ENCODE measurements around the gene RPL29.

The RPL29 gene

DNA sequence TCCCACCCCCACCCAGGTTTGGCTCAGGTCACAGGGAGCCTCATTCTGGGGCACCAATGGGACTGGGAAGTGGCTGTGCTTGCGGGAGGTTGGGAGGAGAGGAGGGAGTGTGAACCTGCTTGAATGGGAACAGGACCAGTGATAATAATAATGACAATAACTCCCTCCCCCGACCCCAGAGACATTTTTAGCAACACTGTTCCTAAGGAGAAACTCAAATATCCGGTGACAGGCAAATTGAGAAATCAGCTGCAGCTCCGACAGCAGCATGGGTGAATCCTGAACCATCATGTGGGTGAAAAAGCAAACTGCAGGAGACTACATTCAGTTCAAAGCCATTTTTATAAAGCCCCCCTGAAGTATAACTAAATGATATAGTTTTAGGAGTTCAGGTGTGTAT is 11.6 kb upstream of the RPL29 start:
- in situ Hi-C loops (cut with HindIII; ENCODE audit: low sequenced_read_pairs) = no loop called here

DNA sequence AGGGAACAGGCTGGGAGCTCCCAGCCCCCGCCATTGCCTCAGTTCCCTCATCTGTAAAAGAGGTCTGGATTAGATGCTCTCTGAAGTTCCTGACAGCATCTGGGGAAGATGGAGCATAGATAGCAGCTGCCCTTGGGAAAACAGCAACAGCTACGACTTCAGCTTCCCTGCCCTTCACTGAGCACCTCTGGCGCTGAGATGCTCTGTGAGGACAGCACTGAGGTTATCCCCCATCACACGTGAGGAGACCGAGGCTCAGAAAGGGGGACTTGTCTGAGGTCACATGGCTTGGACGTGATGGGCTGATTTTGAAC is 11.1 kb upstream of the RPL29 start:
- in situ Hi-C loops (cut with HindIII; ENCODE audit: low sequenced_read_pairs) = no loop called here

DNA sequence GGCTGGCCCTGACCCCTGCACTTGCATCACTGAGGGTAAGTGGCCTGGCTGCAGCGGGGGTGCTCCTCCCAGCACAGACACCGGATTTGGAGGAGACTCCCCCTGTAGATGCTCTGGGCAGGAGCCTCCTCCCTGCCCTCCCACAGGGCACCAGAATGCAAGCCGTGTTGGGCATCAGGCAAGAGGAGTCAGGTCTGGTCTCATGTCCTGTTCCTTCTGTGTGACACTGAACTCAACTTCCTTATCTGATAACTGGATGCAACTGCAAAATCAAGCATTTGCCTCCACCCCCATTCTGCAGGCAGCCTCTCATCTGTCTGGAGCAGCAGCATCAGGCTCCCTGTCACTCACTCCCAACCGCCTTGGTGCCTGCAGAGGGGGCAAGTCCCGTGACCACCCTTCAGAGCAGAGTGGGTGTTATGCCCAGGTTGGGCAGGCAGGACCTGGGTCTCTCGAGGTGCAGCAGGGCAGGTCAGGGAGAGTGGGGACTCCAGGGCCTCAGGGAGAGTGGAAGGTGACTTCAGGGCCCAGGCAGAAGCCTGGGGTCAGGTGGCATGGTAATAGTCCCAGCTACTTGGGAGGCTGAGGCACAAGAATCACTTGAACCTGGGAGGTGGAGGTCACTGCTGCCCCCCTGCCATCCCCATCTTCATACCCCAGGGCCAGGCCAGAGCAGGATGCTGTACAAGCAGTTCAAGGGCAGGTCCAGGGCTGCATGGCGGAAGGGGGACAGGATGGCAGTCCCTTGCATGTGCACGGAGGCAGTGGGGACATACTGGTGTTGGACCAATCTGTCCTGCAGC is 10.5 kb upstream of the RPL29 start:
- in situ Hi-C loops (cut with HindIII; ENCODE audit: low sequenced_read_pairs) = no loop called here

DNA sequence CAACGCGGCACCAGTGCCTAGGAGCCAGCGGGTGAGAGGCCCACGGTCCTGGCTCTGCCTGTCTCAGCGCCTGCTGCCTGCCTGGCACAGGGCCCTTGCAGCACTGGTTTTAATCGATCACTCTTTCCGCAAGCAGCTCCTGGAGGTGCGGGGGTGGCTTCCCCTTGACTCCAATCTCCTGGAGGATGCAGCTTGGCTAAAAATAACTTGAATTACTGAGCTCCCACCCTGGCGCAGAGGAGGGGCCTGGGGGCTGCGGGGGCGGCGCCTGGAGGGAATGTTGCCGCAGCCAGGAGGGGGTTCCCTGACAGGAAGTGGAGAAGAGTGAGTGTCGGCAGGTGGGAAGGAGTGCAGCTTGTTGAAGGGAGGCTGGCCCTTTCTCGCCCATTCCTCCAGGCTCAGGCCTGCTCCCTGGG is 9.9 kb upstream of the RPL29 start:
- in situ Hi-C loops (cut with HindIII; ENCODE audit: low sequenced_read_pairs) = no loop called here

DNA sequence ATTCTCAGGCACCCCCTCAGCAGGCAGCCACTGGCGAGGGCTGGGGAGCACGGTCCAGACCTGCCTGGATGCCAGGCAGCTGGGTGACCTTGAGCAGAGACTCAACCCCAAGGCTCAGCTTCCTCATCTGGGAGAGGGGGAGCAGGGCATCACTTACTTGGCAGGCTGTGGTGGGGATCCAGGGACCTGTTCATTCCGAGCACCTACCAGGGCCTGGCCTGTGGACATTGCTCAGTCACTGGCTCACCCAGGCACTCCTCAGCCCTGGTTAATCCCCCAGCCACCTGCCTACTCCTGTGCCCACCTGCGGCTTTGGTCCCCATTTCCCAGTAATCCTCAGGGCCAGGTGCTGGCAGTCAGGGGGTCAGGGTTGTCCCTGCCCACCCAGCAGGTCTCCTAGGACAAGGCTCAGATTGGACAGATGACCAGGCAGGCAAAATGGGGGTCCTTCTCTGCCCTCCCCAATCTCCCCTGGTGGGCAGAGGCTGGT is 9.3 kb upstream of the RPL29 start:
- in situ Hi-C loops (cut with HindIII; ENCODE audit: low sequenced_read_pairs) = no loop called here

DNA sequence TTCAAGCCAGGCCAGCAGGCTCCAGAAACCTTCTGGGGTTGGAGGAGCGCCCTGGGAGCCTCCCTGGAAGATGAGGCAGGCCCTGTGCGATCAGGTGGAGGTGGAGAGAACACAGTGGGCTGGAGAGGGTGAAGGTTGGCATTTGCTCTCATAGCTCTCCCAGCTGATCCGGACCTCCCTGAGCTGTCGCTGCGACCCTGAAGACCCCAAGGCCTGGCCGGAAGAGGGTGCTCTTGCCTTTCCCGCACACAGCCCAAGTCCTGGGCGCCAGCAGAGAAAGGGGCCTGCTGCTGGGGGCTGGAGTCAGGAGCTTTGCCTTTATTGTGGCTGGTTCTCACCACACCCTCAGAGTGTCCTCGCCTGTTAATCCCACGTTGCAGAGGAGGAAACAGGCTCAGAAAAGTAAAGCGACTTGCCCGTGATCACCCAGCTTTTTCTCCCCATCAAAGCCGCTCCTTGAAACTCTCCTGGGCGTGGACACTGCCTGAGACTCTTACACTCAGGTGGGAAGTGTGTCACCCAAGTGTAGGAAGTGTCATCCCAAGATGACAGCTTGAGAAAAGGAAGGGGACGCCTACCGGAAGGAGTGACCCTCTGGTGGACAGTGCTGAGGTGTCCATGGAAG is 8.6 kb upstream of the RPL29 start:
- in situ Hi-C loops (cut with HindIII; ENCODE audit: low sequenced_read_pairs) = no loop called here

DNA sequence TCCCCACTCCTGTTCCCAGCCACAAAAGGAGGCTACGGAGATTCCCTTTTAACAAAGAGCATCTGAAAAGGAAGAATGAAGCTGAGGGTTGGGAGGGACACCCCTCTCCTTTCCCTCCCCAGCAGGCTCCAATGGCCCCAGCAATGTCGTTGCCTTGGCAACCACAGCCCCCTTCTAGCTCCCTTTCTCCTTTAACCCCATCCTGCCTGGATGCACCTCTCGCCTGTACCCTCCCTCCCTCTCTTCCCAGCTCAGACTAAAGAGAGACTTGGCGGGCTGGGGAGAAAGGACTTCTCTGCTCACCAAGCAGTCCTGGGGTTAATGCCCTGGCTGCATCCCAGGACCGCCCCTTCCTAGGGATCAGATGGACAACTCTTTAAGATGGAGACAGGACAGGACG is 7.1 kb upstream of the RPL29 start:
- in situ Hi-C loops (cut with HindIII; ENCODE audit: low sequenced_read_pairs) = no loop called here

DNA sequence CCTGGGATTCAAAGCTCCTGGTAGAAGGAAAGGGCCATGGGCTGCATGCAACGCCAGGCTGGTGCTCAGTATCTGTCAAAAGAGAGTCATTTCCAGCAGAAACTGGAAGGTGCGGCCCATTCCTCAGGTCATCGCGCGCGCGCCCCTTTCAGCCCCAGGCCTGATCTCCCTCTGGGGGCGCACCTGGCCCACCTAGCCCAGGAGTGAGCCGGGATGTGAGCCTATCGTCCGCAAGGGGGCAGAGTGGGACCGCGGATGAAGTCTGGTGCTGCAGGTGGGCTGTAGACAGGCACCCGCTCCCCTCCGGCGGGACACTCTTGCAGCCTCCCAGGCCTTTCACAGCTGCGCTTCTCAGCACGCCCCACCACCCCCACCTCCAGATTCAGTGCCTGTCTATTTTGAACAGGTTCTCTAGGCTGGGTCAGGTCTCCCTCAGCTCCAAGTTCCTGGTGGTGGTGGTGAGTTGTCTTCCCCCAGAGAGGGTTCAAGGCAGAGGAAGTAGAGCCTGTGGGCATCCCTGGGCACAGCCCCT is 5.8 kb upstream of the RPL29 start:
- in situ Hi-C loops (cut with HindIII; ENCODE audit: low sequenced_read_pairs) = no loop called here

DNA sequence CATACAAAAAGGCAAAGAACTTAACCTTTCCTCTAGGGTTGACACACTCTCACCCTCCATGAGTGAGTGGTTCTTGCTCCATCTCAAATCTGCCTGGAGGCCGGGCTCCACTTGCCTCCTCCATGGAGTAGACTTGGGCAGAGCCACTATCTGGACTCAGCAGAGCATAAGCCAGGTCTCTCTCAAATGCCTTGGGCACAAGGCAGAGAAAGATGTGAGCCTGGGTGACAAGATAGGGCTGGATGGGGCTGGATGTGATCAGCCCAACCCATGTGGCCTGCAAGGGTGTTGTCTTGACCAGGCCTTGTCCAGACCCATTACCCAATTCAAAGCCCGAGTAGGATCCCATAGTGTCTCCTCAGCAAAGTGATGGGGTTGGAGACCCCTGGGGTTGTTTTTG is 4.2 kb upstream of the RPL29 start:
- in situ Hi-C loops (cut with HindIII; ENCODE audit: low sequenced_read_pairs) = loop anchor here (10.0 kb wide), 1 partner anchor 105 kb away; no protein-coding TSS in a partner anchor

DNA sequence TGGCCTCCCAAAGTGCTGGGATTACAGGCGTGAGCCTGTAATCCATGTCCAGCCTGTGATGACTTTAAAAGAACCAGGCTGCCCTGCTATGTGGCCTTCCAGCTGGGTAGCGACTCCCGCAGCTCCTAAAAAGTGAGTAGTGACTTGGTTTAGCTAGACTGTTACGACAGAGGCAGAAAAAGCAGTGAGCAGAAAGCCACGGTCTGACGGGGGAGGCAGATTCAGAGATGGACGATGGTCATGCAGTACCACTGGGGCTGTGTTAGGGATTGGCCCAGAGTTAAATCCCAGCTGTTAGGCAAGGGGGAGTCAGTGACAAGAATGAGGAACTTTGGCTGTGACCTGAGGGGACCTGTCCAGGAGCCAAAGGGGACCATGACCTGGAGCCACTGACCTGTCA is 3.1 kb upstream of the RPL29 start:
- in situ Hi-C loops (cut with HindIII; ENCODE audit: low sequenced_read_pairs) = loop anchor here (10.0 kb wide), 1 partner anchor 106 kb away; no protein-coding TSS in a partner anchor

DNA sequence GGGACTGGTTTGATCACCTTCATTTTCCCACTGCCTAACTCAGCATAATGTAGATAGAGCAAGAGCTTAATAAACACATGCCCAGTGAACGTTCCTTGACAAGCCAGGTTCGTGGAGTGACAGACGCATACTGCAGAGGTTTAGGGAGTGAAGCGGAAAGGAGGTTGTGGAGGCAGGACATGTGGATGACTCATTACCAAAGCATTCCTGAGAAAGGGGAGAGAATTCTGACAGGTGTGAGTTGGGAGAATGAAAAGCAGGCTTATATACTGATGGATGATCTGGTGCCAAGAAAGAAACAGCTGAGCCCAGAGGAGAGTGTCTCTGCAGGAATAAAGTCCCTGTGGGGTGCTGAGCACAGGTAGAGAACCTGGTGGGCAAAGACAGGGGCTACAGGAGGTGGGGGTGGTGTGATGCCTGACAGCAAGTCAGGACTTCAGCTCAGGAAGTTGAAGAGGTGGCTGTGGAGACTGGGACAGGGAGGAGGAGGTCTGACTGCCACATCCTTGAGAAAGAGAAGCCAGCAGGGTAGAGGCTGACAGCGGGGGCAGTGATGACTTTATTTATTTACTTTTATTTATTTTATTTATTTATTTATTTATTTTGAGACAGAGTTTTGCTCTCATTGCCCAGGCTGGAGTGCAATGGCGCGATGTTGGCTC is 2.4 kb upstream of the RPL29 start:
- in situ Hi-C loops (cut with HindIII; ENCODE audit: low sequenced_read_pairs) = loop anchor here (10.0 kb wide), 1 partner anchor 107 kb away; no protein-coding TSS in a partner anchor

DNA sequence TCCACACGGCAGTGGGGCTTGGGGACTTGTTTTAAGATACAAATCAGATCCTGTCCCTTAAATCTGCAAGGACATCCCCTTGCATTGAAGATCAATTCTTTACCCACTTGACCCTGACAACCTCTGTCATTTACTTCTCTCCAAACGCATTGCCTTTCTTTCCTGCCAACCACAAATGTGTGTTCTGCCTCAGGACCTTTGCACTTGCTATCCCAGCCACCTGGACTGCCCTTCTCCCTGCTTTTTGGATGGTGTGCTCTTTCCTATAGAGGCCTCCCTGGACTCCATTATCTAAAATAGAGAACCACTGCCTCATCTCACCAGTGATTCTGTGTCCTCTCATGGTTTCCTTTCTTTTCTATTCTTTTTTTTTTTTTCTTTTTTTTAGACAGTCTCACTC is 1.5 kb upstream of the RPL29 start:
- in situ Hi-C loops (cut with HindIII; ENCODE audit: low sequenced_read_pairs) = loop anchor here (10.0 kb wide), 1 partner anchor 108 kb away; no protein-coding TSS in a partner anchor

DNA sequence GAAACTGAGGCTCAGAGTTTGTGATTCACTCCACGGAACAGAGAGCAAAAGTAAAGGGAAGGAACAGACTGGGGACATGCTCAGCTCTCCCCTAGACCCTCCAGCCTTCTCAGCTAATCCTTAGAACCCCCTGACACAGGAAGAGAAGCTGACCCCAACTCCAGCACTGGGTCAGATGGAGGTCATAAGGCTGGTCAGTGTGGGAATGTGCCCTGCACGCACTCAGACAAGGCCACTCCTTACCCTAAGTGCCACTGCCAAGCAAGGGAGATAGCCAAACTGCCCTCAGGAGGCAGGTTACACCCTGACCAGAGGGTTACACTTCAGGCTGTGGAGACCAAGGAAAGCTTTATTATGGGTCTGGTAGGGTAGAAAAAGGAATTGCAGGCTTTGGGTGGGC is 1.2 kb downstream of the RPL29 start:
- in situ Hi-C loops (cut with HindIII; ENCODE audit: low sequenced_read_pairs) = loop anchor here (5.0 to 10.0 kb wide), 2 partner anchors 110 to 153 kb away; no protein-coding TSS in a partner anchor

DNA sequence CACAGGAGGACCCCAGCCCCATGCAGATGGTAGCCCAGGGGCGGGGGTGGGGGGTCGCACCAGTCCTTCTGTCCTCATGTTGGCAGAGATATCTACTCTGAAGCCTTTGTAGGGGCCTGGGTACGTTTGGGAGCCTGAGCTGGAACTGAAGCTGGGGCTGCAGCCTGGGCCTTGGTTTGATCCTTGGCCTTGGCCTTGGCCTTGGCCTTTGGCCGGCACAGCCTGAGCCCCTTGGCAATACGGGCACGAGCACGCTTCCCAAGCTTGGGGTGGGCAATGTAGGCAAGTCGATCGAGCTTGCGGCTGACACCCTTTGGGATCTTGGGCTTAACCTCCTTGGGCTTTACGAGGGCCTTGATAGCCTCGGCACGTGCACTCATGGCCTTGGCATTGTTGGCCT is 2.0 kb downstream of the RPL29 start:
- in situ Hi-C loops (cut with HindIII; ENCODE audit: low sequenced_read_pairs) = loop anchor here (5.0 to 10.0 kb wide), 2 partner anchors 111 to 154 kb away; no protein-coding TSS in a partner anchor

DNA sequence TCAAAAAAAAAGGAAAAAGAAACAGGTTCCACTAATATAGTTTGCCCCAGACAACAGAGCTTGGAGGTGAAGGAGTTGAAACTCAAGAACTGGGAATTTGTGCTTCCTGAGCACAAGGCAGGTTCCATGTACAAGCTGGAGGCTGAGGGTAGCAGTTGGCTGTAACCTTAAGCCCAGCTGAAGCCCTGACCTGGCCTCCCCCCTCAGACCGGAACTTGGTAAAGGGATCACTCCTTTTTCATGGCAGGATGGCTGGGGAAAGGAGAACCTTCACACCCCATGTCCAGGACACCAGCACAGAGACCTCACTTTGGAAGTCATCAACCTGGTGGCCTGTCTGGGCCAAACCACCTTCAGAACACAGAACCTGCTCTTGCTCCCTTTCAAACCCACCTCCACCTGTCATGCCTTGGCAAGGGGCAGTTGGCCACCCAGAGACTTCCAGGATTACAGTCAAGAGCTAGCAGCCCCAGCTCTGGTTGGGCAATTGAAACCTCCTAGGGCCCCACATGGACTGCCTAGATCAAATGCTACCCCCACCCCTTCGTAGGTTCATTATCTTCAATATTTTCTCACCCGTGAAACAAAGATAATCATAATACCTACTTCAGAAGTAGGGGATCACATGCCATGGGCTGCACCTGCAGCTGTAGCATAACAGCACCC is 3.5 kb downstream of the RPL29 start:
- in situ Hi-C loops (cut with HindIII; ENCODE audit: low sequenced_read_pairs) = loop anchor here (5.0 to 10.0 kb wide), 2 partner anchors 113 to 155 kb away; no protein-coding TSS in a partner anchor

DNA sequence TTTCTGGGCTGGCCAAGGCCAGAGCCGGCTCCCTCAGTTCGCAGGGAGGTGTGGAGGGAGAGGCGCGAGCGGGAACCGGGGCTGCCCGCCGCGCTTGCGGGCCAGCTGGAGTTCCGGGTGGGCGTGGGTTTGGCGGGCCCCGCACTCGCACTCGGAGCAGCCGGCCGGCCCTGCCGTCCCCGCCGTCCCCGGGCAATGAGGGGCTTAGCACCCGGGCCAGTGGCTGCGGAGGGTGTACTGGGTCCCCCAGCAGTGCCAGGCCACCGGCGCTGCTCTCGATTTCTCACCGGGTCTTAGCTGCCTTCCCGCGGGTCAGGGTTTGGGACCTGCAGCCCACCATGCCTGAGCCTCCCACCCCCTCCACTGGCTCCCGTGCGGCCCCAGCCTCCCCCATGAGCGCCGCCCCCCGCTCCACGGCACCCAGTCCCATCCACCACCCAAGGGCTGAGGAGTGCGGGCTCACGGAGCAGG is 5.2 kb downstream of the RPL29 start:
- in situ Hi-C loops (cut with HindIII; ENCODE audit: low sequenced_read_pairs) = loop anchor here (5.0 to 10.0 kb wide), 2 partner anchors 114 to 157 kb away; no protein-coding TSS in a partner anchor

DNA sequence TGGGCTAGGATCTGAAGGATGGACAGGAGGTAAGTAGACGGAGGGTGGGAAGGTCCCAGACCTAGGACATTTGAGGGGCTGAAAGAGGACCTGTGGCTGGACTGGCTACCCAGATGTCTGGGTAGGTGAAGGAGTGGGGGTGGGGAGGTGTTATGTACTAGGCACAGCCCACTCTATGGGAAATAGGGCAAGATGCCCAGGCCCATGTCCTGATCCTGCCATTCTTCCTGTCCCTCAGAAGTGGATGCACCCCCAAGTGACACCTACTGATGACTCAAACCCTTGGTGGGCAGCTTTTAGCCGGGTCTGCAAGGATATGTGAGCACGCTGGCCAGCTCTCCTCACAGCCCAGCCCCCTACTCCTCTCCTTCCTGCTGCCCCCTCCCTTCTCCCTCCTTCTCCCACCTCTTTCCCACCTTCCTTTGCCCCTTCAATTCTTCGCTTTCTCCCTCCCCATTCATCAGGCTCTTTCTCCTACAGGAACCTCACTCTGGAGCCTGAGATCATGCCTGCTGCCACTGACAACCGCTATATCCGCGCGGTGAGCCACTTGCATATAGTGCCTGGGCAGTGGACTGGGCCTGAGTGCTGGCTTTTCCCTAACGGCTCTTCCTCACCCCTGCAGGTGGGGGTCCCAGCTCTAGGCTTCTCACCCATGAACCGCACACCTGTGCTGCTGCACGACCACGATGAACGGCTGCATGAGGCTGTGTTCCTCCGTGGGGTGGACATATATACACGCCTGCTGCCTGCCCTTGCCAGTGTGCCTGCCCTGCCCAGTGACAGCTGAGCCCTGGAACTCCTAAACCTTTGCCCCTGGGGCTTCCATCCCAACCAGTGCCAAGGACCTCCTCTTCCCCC is 7.2 kb downstream of the RPL29 start:
- in situ Hi-C loops (cut with HindIII; ENCODE audit: low sequenced_read_pairs) = no loop called here

DNA sequence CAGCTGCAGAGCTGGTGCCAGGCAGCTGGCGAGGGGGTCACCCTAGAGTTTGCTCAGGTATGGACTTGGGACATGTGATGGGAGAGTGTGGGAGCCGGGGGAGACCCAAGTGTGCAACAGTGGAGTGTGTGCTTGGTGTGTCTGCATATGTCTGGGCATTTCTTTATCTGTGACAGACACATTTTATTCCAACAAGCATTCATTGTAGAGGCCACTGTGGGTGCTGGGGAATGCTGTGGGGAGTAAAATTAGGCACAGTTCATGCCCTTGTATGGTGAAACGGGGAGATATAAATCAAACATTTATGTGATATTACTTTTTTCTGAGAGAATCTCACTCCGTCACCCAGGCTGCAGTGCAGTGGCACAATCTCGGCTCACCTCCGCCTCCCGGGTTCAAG is 8.1 kb downstream of the RPL29 start:
- in situ Hi-C loops (cut with HindIII; ENCODE audit: low sequenced_read_pairs) = no loop called here
